Activated naive CD4-positive, alpha-beta T cell treated with anti-CD3 and anti-CD28 coated beads, Interleukin-2, amount 10 ng/mL, durations not matched to agents 7 days and 5 days (primary cell): ENCODE results near the gene LTBR.
"Not testable (repeated sequence)": the region's sequence is repeated elsewhere in the genome, so short reads cannot be mapped to it uniquely, and the experiment has no call there.

Experiments
- CTCF ChIA-PET: fragments of 350-600 bp; sonication (Branson Sonifier 250); formaldehyde crosslinking; loops from one replicate; lab custom pipeline; 2021; ENCODE audit warnings: antibody characterized with exemption; lab: Charles Lee
- DNase-seq: peaks from one replicate; pipeline ENCODE4 v3.0.0-alpha.2; 2020
- H3K27ac Mint-ChIP-seq: one replicate; pipeline ENCODE4 v1.8.0; 2021; ENCODE audit warnings: mild to moderate bottlenecking, moderate library complexity, mixed read lengths
- H3K27me3 Mint-ChIP-seq: one replicate; pipeline ENCODE4 v1.8.0; 2021; ENCODE audit warnings: mild to moderate bottlenecking, mixed read lengths
- H3K36me3 Mint-ChIP-seq: one replicate; pipeline ENCODE4 v1.8.0; 2021; ENCODE audit warnings: mixed read lengths
- H3K4me1 Mint-ChIP-seq: one replicate; pipeline ENCODE4 v1.8.0; 2021; ENCODE audit warnings: mixed read lengths
- H3K4me3 Mint-ChIP-seq: one replicate; pipeline ENCODE4 v1.8.0; 2021; ENCODE audit warnings: mild to moderate bottlenecking, moderate library complexity, mixed read lengths
- H3K9me3 Mint-ChIP-seq: one replicate; pipeline ENCODE4 v1.8.0; 2021; ENCODE audit warnings: mixed read lengths

LTBR gene

GRCh38 chr12:6341417-6342139 lies 42.4 kb upstream of the LTBR start, which contains the start of gene TNFRSF1A:
TSS of gene TNFRSF1A (minus strand) at chr12:6342076. CDS start at chr12:6341814, 262 bp downstream.
- CTCF ChIA-PET, result interaction anchor here (1.1 to 1.5 kb wide), 2 partner anchors 15 to 124 kb away, joined by 3 to 5 read pairs; no protein-coding TSS in a partner anchor
- Mint-ChIP-seq H3K4me1 (peaks cover 39% of the 10 kb centered on the region), H3K27me3 (no peaks in the 10 kb centered on the region), H3K36me3 (peaks cover 7% of the 10 kb centered on the region), H3K9me3 (no peaks in the 10 kb centered on the region), H3K27ac (no peak within 1 kb of the TSS), H3K4me3 (peak within 1 kb of the TSS; percentile 51)
- peak; percentile 65 for DNase-seq

- CTCF ChIA-PET, result interaction anchor here (1.1 to 1.5 kb wide), 2 partner anchors 16 to 123 kb away, joined by 3 to 5 read pairs; no protein-coding TSS in a partner anchor
- DNase-seq, result no peak
- Mint-ChIP-seq H3K9me3 (no peaks in the 10 kb centered on the region), H3K27me3 (no peaks in the 10 kb centered on the region), H3K4me3 (no peak overlapping the region), H3K36me3 (peaks cover 6% of the 10 kb centered on the region), H3K27ac (no peak overlapping the region), H3K4me1 (peaks cover 46% of the 10 kb centered on the region)
Measured at GRCh38 chr12:6342140-6342889, 41.6 kb upstream of the LTBR start.

GRCh38 chr12:6343518-6343917 lies 40.4 kb upstream of the LTBR start:
- Mint-ChIP-seq H3K4me3 (no peak overlapping the region), H3K9me3 (no peaks in the 10 kb centered on the region), H3K27me3 (no peaks in the 10 kb centered on the region), H3K27ac (no peak overlapping the region), H3K4me1 (peaks cover 55% of the 10 kb centered on the region), H3K36me3 (peaks cover 5% of the 10 kb centered on the region)
- CTCF ChIA-PET, result interaction anchor here (0.9 to 1.5 kb wide), 4 partner anchors 8 to 24 kb away, joined by 3 to 6 read pairs (median 4); no protein-coding TSS in a partner anchor
- no peak for DNase-seq

GRCh38 chr12:6344101-6344660 lies 39.8 kb upstream of the LTBR start:
- H3K27me3 Mint-ChIP-seq, DNase-seq: not testable (repeated sequence)

GRCh38 chr12:6345319-6346091 lies 38.5 kb upstream of the LTBR start:
- CTCF ChIA-PET, result interaction anchor here (0.5 to 2.7 kb wide), 9 partner anchors 10 to 127 kb away, joined by 3 to 22 read pairs (median 6); no protein-coding TSS in a partner anchor
- H3K4me1 Mint-ChIP-seq, result peaks cover 58% of the 10 kb centered on the region
- no peaks in the 10 kb centered on the region for H3K27me3 Mint-ChIP-seq
- peak overlapping the region; percentile 36 for H3K4me3 Mint-ChIP-seq
- H3K9me3 Mint-ChIP-seq, result no peaks in the 10 kb centered on the region
- peak overlapping the region; percentile 82 for H3K27ac Mint-ChIP-seq
- no peak for DNase-seq
- H3K36me3 Mint-ChIP-seq, result peaks cover 5% of the 10 kb centered on the region

More at GRCh38 chr12:6344101-6344660, 39.8 kb upstream of the LTBR start:
- peaks cover 58% of the 10 kb centered on the region for H3K4me1 Mint-ChIP-seq
- not testable (repeated sequence) for H3K9me3 Mint-ChIP-seq, H3K4me3 Mint-ChIP-seq, H3K36me3 Mint-ChIP-seq, H3K27ac Mint-ChIP-seq
- CTCF ChIA-PET, result interaction anchor here (0.9 to 1.5 kb wide), 4 partner anchors 9 to 24 kb away, joined by 3 to 6 read pairs (median 4); no protein-coding TSS in a partner anchor

- peak overlapping the region; percentile 82 for H3K27ac Mint-ChIP-seq
- H3K36me3 Mint-ChIP-seq, result peaks cover 1% of the 10 kb centered on the region
- no peaks in the 10 kb centered on the region for H3K9me3 Mint-ChIP-seq
- DNase-seq, result no peak
- no peak overlapping the region for H3K4me3 Mint-ChIP-seq
- CTCF ChIA-PET, result interaction anchor here (0.8 to 2.7 kb wide), 7 partner anchors 9 to 23 kb away, joined by 3 to 22 read pairs (median 7); no protein-coding TSS in a partner anchor
- H3K4me1 Mint-ChIP-seq, result peaks cover 58% of the 10 kb centered on the region
- H3K27me3 Mint-ChIP-seq, result peaks cover 1% of the 10 kb centered on the region
Measured at GRCh38 chr12:6346235-6346832, 37.6 kb upstream of the LTBR start.

GRCh38 chr12:6346942-6347341 lies 37.0 kb upstream of the LTBR start:
- CTCF ChIA-PET, result interaction anchor here (0.6 to 2.7 kb wide), 3 partner anchors 9 to 20 kb away, joined by 3 to 22 read pairs (median 10); no protein-coding TSS in a partner anchor
- peaks cover 4% of the 10 kb centered on the region for H3K27me3 Mint-ChIP-seq
- H3K9me3 Mint-ChIP-seq, result no peaks in the 10 kb centered on the region
- H3K4me1 Mint-ChIP-seq, result peaks cover 56% of the 10 kb centered on the region
- peak overlapping the region; percentile 49 for H3K27ac Mint-ChIP-seq
- no peak for DNase-seq
- H3K36me3 Mint-ChIP-seq, result no peaks in the 10 kb centered on the region
- no peak overlapping the region for H3K4me3 Mint-ChIP-seq

- H3K9me3 Mint-ChIP-seq, result no peaks in the 10 kb centered on the region
- H3K4me3 Mint-ChIP-seq, result no peak overlapping the region
- peak; percentile 44 for DNase-seq
- peaks cover 10% of the 10 kb centered on the region for H3K27me3 Mint-ChIP-seq
- peak overlapping the region; percentile 49 for H3K27ac Mint-ChIP-seq
- H3K4me1 Mint-ChIP-seq, result peaks cover 48% of the 10 kb centered on the region
- CTCF ChIA-PET, result interaction anchor here (0.6 to 2.7 kb wide), 3 partner anchors 12 to 21 kb away, joined by 3 to 22 read pairs (median 9); no protein-coding TSS in a partner anchor
- H3K36me3 Mint-ChIP-seq, result no peaks in the 10 kb centered on the region
Measured at GRCh38 chr12:6347367-6348338, 36.3 kb upstream of the LTBR start.

- H3K27me3 Mint-ChIP-seq, result peaks cover 38% of the 10 kb centered on the region
Measured at GRCh38 chr12:6351622-6352021, 32.3 kb upstream of the LTBR start.

GRCh38 chr12:6352193-6353173 lies 31.5 kb upstream of the LTBR start:
- H3K27ac Mint-ChIP-seq, result no peak overlapping the region
- H3K9me3 Mint-ChIP-seq, result no peaks in the 10 kb centered on the region
- H3K4me1 Mint-ChIP-seq, result peaks cover 10% of the 10 kb centered on the region
- H3K36me3 Mint-ChIP-seq, result no peaks in the 10 kb centered on the region
- H3K4me3 Mint-ChIP-seq, result no peak overlapping the region
- H3K27me3 Mint-ChIP-seq, result peaks cover 43% of the 10 kb centered on the region
- no peak for DNase-seq
- CTCF ChIA-PET, result interaction anchor here (0.9 kb wide), 1 partner anchor 15 kb away, joined by 4 read pairs; no protein-coding TSS in a partner anchor

More at GRCh38 chr12:6351622-6352021, 32.3 kb upstream of the LTBR start:
- Mint-ChIP-seq H3K27ac (no peak overlapping the region), H3K4me3 (no peak overlapping the region), H3K4me1 (peaks cover 19% of the 10 kb centered on the region), H3K9me3 (no peaks in the 10 kb centered on the region), H3K36me3 (no peaks in the 10 kb centered on the region)
- CTCF ChIA-PET, result interaction anchor here (0.9 to 1.0 kb wide), 2 partner anchors 16 to 22 kb away, joined by 4 read pairs; no protein-coding TSS in a partner anchor
- no peak for DNase-seq
